ENCODE results near the gene TMEM272. TPM values are rescaled to one million over a fixed set of nuclear protein-coding genes. Genes with fewer than 3 reads are reported as not detected.

TMEM272 gene
- total and polyA plus RNA-seq, 2 of the 4 experiments (the other 2 are of a cell fraction) = not detected

DNA sequence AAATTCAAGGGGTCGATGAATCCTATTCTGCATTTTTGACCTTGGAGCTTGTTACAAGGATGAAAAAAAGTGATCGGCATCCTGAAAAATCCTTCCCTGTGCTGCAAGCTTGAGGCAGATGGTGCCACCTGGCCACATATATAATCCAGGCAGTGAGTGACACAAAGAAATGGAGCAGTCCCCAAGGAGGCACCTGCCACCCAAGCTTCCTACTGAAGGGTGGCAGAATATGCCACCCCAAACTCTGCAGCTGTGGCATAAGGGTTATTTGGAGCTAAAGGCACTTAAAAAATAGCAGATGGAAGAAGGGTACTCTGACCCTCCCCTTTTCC lies 15.4 kb downstream of the TMEM272 start:
- Histone ChIP-seq H2BK20ac (ENCODE audit: low read depth, low read length) (no peak overlapping the region), H4K91ac (ENCODE audit: insufficient read depth, low read depth, low read length) (no peak overlapping the region), H3K36me3 (ENCODE audit: control insufficient read depth, insufficient read depth, low read length) (no peaks in the 10 kb centered on the region), H3K9me1 (ENCODE audit: insufficient read depth, low read length) (no peaks in the 10 kb centered on the region), H3K14ac (replicated peaks; ENCODE audit: low read depth, low read length) (no peak overlapping the region), H2AK5ac (ENCODE audit: low read depth, low read length) (no peak overlapping the region), H3K27me3 (ENCODE audit: control insufficient read depth, insufficient read depth, low read length) (peaks cover 67% of the 10 kb centered on the region), H3K79me1 (ENCODE audit: low read depth in 1 of 2, low read length in 2 of 2) (no peaks in the 10 kb centered on the region), H3K18ac (ENCODE audit: low read depth, low read length) (no peak overlapping the region), H3K23ac (ENCODE audit: low read depth, low read length) (no peak overlapping the region), H2BK120ac (ENCODE audit: low read depth, low read length) (no peak overlapping the region), H3K4me1 (ENCODE audit: control insufficient read depth, insufficient read depth, low read length) (no peaks in the 10 kb centered on the region), H4K20me1 (ENCODE audit: insufficient read depth, low read length) (no peaks in the 10 kb centered on the region), H4K8ac (ENCODE audit: low read depth in 2 of 2, low read length in 2 of 2) (no peak overlapping the region), H2BK15ac (ENCODE audit: low read depth, low read length) (no peak overlapping the region), H3K4ac (ENCODE audit: low read depth, low read length) (no peak overlapping the region), H2AFZ (replicated peaks; ENCODE audit: low read length, poor library complexity) (no peak overlapping the region), H3K27ac (ENCODE audit: insufficient read depth, low read length) (no peak overlapping the region), H2AK9ac (replicated peaks; ENCODE audit: low read depth, low read length, poor library complexity) (no peak overlapping the region), H3K56ac (ENCODE audit: extremely low read depth, insufficient read depth, low read length) (no peak overlapping the region), H2BK5ac (ENCODE audit: low read depth, low read length, poor library complexity, severe bottlenecking) (no peak overlapping the region), H3K4me3 (ENCODE audit: insufficient read depth, low read depth, low read length) (no peak overlapping the region), H3K9me3 (ENCODE audit: control insufficient read depth, insufficient read depth, low read length) (no peaks in the 10 kb centered on the region), H3K9ac (ENCODE audit: low read depth, low read length) (no peak overlapping the region), H3K4me2 (ENCODE audit: low read depth, low read length) (no peak overlapping the region), H4K5ac (ENCODE audit: low read depth, low read length) (no peak overlapping the region)
- intact Hi-C loops (cut with micrococcal nuclease) = no loop called here
- in situ Hi-C loops (cut with MboI; ENCODE audit: low sequenced_read_pairs) = no loop called here
- DNase-seq = no peak
- 90% methylated on average over 2 of the region's 2 CpGs; no CpG with 5 or more reads in 1 of the 2 experiments for WGBS, 2 experiments (ENCODE audit: extremely low coverage in 2 of 2, insufficient read length in 1 of 2)
- ATAC-seq (ENCODE audit: low read depth) = no peak
- POLR2A ChIA-PET (ENCODE audit: unreplicated experiment) = no interaction called here
- dilution Hi-C loops (cut with HindIII; ENCODE audit: low sequenced_read_pairs, unreplicated experiment) = no loop called here
- TF ChIP-seq BHLHE40 (IDR thresholded peaks at IDR 0.05; ENCODE audit: low read depth, low read length) = no peak
- no peak for TF ChIP-seq MAZ (IDR thresholded peaks at IDR 0.05; ENCODE audit: borderline replicate concordance, low read depth, low read length)
- TF ChIP-seq, protein P1, sequence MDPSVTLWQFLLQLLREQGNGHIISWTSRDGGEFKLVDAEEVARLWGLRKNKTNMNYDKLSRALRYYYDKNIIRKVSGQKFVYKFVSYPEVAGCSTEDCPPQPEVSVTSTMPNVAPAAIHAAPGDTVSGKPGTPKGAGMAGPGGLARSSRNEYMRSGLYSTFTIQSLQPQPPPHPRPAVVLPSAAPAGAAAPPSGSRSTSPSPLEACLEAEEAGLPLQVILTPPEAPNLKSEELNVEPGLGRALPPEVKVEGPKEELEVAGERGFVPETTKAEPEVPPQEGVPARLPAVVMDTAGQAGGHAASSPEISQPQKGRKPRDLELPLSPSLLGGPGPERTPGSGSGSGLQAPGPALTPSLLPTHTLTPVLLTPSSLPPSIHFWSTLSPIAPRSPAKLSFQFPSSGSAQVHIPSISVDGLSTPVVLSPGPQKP (IDR thresholded peaks at IDR 0.05; ENCODE audit: borderline replicate concordance, low read depth, low read length) = no peak
- no peak for TF ChIP-seq RCOR1 (IDR thresholded peaks at IDR 0.05; ENCODE audit: insufficient replicate concordance, low read length)
- no peak for TF ChIP-seq RAD21 (IDR thresholded peaks at IDR 0.05; ENCODE audit: low read length)
- no peak for TF ChIP-seq MXI1 (IDR thresholded peaks at IDR 0.05; ENCODE audit: borderline replicate concordance, low read depth, low read length)
- no peak for TF ChIP-seq MAFK (IDR thresholded peaks at IDR 0.05; ENCODE audit: low read depth, low read length)
- TF ChIP-seq POLR2A (IDR thresholded peaks at IDR 0.05; ENCODE audit: low read depth, low read length) = no peak
- TF ChIP-seq, protein P2, sequence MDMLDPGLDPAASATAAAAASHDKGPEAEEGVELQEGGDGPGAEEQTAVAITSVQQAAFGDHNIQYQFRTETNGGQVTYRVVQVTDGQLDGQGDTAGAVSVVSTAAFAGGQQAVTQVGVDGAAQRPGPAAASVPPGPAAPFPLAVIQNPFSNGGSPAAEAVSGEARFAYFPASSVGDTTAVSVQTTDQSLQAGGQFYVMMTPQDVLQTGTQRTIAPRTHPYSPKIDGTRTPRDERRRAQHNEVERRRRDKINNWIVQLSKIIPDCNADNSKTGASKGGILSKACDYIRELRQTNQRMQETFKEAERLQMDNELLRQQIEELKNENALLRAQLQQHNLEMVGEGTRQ (IDR thresholded peaks at IDR 0.05; ENCODE audit: low read depth, low read length) = no peak
- no peak for TF ChIP-seq SMC3 (IDR thresholded peaks at IDR 0.05; ENCODE audit: low read depth, low read length)
- TF ChIP-seq RFX5 (IDR thresholded peaks at IDR 0.05; ENCODE audit: low read depth, low read length) = no peak
- CTCF ChIA-PET = no interaction called here
- no TSS peak for BruUV-seq (replicated peaks)
